Heart left ventricle (tissue), 16 donors: ENCODE data around the gene MEGF9. TPM values are rescaled to one million over a fixed set of nuclear protein-coding genes. Genes with fewer than 3 reads are reported as not detected.

Experiments
- ATAC-seq, 4 donors: fragments of 200-7000 bp; cut with Tn5 transposase; one replicate each; pipeline ENCODE4 v1.9.1; 2020 to 2022; ENCODE audit warnings: moderate library complexity in 4 of 4, mild to moderate bottlenecking in 3 of 4, moderate number of reproducible peaks in 1 of 4
- DNase-seq, 5 donors: peaks; one replicate each; pipeline ENCODE4 v3.0.0-alpha.2; 2020
- H3K27ac ChIP-seq, 12 donors: fragments of 200-600 bp; sonication (generic) in 4 of 12; one replicate each; pipeline versions ENCODE4 v1.5.0 to v1.8.0; 2016 to 2022; ENCODE audit warnings: mild to moderate bottlenecking in 2 of 12
- H3K27me3 ChIP-seq, 9 donors: fragments of 200-600 bp; sonication (generic) in 2 of 9; one replicate each; pipeline versions ENCODE4 v1.5.1 to v1.8.0; 2016 to 2022; ENCODE audit warnings: mild to moderate bottlenecking in 3 of 9
- H3K36me3 ChIP-seq, 9 donors: fragments of 200-600 bp; sonication (generic) in 2 of 9; one replicate each; pipeline versions ENCODE4 v1.5.0 to v1.8.0; 2018 to 2022; ENCODE audit warnings: mild to moderate bottlenecking in 2 of 9
- H3K4me1 ChIP-seq, 12 donors: fragments of 200-600 bp; sonication (generic) in 4 of 12; one replicate each; pipeline versions ENCODE4 v1.5.0 to v1.8.0; 2016 to 2022; ENCODE audit warnings: mild to moderate bottlenecking in 3 of 12
- H3K4me3 ChIP-seq, 12 donors: fragments of 200-600 bp; sonication (generic) in 4 of 12; one replicate each; pipeline versions ENCODE4 v1.5.0 to v1.8.0; 2017 to 2022; ENCODE audit warnings: mild to moderate bottlenecking in 9 of 12, moderate library complexity in 4 of 12
- H3K9me3 ChIP-seq, 12 donors: fragments of 200-600 bp; sonication (generic) in 4 of 12; one replicate each; pipeline versions ENCODE4 v1.5.0 to v1.8.0; 2016 to 2022; ENCODE audit warnings: mild to moderate bottlenecking in 1 of 12
- CTCF ChIP-seq, 12 donors: fragments of 200-600 bp; sonication (generic) in 4 of 12; IDR thresholded peaks; one replicate each; pipeline versions ENCODE4 v1.5.0 to v1.8.0; 2018 to 2022; ENCODE audit warnings: antibody characterized with exemption in 12 of 12, mild to moderate bottlenecking in 5 of 12
- POLR2A ChIP-seq, 2 donors: fragments of 450-650 bp; IDR thresholded peaks; one replicate each; pipeline ENCODE4 v1.6.1; 2017; ENCODE audit warnings: antibody characterized with exemption in 2 of 2, mild to moderate bottlenecking in 2 of 2, moderate library complexity in 2 of 2
- WGBS, 4 donors: extraction: QIAGEN DNeasy Blood & Tissue Kit in 2 of 4; methylation state at CpG; one replicate each; pipeline versions ENCODE4 v1.1.5 to v1.1.7; 2013 to 2018; 5-methylcytosine and 5-hydroxymethylcytosine counted together
- intact Hi-C, 10 donors: fragments of 100-400 bp; cut with DNase I; formaldehyde crosslinking; loops; one replicate each; pipeline versions ENCODE4 v1.11.1 to v1.14.2; 2022
- polyA plus RNA-seq, 2 donors: library from polyadenylated mRNA; stranded (reverse); fragments of 200-250 nt; gene quantifications; one replicate each; pipeline ENCODE4 v1.2.3, GENCODE V29; 2013
- total RNA-seq, 9 donors: library from RNA; depleted of rRNA in 2 of 9; stranded (reverse); fragments of >200 nt in 2 of 9; fragmentation: NEBNext Ultra II Directional in 3 of 9; extraction: Animal tissue kit (Norgen Biotek cat#: 25700) in 3 of 9; gene quantifications; one replicate each; pipeline versions ENCODE4 v1.1.0 to v1.2.4, GENCODE V29; 2016 to 2023
- donor health status: ischemic (EF 13 %, LVEDD 7.1; RV severe dilation, severe dysfunction).
- donor health status: healthy with polysubstance abuse.
- donor health status: DM: no; HTN: yes; CAD: no.
- donor health status: DM: no; HTN: no; CAD: no.
- donor health status: ischemic (EF 25% LVEDD 6.9; RV normal size, moderate dysfunction).
- donor health status: ischemic (EF 25% LVEDD 5.7; RV mildly dilated, moderate dysfunction).
- donor health status: healthy.
- donor health status: DM: yes; HTN: yes; CAD: no.
- donor health status: ischemic (EF 35%, LVEDD 5.7; RV mildly dilated, moderate dysfunction).
- donor health status: nonischemic (EF 11% LVEDD 7.7; RV severe dilation, severe dysfunction).
- donor health status: DM: yes; HTN: yes; CAD: no.
- donor health status: PGD.
- donor health status: ischemic (EF 29% LVEDD 5.4; RV normal size, mild dysfunction).
- donor health status: nonischemic (EF 23%, LVEDD 6.1; RV moderate dilation, normal function).

The MEGF9 gene
- total and polyA plus RNA-seq, 11 donors: 2.2 to 46.0 (median 12.8) TPM

GRCh38 chr9:120705174-120705573 is 9.1 kb downstream of the MEGF9 start:
- Histone ChIP-seq H3K4me1 (peaks cover 0 to 45% (median 0%) of the 10 kb centered on the region in 12 donors), H3K4me3 (no peak overlapping the region), H3K36me3 (no peaks in the 10 kb centered on the region), H3K27me3 (no peaks in the 10 kb centered on the region), H3K27ac (no peak overlapping the region), H3K9me3 (no peaks in the 10 kb centered on the region)
- TF ChIP-seq CTCF (IDR thresholded peaks at IDR 0.05) (no peak), POLR2A (IDR thresholded peaks at IDR 0.05) (no peak)
- no peak for ATAC-seq
- 56 to 72% (median 69%) methylated on average over 3 of the region's 3 CpGs for whole genome bisulfite sequencing, 4 donors
- intact Hi-C loops: no loop called here
- no peak for DNase-seq

GRCh38 chr9:120702075-120702474 is 12.2 kb downstream of the MEGF9 start:
- intact Hi-C loops: no loop called here

GRCh38 chr9:120701248-120701647 is 13.0 kb downstream of the MEGF9 start:
- no peaks in the 10 kb centered on the region for H3K27me3 ChIP-seq
- peaks cover 0 to 37% (median 0%) of the 10 kb centered on the region in 12 donors for H3K4me1 ChIP-seq
- H3K36me3 ChIP-seq: no peaks in the 10 kb centered on the region
- no peak for DNase-seq
- TF ChIP-seq CTCF (IDR thresholded peaks at IDR 0.05) (no peak), POLR2A (IDR thresholded peaks at IDR 0.05) (no peak)
- ATAC-seq: no peak
- WGBS, 4 donors: 75 to 94% (median 90%) methylated on average over 1 of the region's 1 CpG
- no peak overlapping the region for H3K4me3 ChIP-seq
- no peaks in the 10 kb centered on the region for H3K9me3 ChIP-seq
- no peak overlapping the region for H3K27ac ChIP-seq
- intact Hi-C loops: no loop called here

More at GRCh38 chr9:120702075-120702474, 12.2 kb downstream of the MEGF9 start:
- Histone ChIP-seq H3K27ac (no peak overlapping the region), H3K4me3 (no peak overlapping the region), H3K27me3 (no peaks in the 10 kb centered on the region), H3K4me1 (peaks cover 0 to 41% (median 0%) of the 10 kb centered on the region in 12 donors), H3K9me3 (no peaks in the 10 kb centered on the region), H3K36me3 (no peaks in the 10 kb centered on the region)
- no peak for TF ChIP-seq CTCF (IDR thresholded peaks at IDR 0.05)
- no peak for TF ChIP-seq POLR2A (IDR thresholded peaks at IDR 0.05)
- 95 to 99% (median 96%) methylated on average over 1 of the region's 1 CpG for WGBS, 4 donors
- DNase-seq (no peak), ATAC-seq (no peak)

- TF ChIP-seq POLR2A (IDR thresholded peaks at IDR 0.05): no peak
- no peak for TF ChIP-seq CTCF (IDR thresholded peaks at IDR 0.05)
- ATAC-seq: no peak
- Histone ChIP-seq H3K4me3 (no peak overlapping the region), H3K27me3 (no peaks in the 10 kb centered on the region), H3K27ac (no peak overlapping the region), H3K4me1 (peaks cover 0 to 40% (median 0%) of the 10 kb centered on the region in 12 donors), H3K9me3 (no peaks in the 10 kb centered on the region), H3K36me3 (no peaks in the 10 kb centered on the region)
- no peak for DNase-seq
- intact Hi-C loops: no loop called here
- 62 to 81% (median 66%) methylated on average over 2 of the region's 2 CpGs for WGBS, 4 donors
Measured at GRCh38 chr9:120698766-120699165, 15.5 kb downstream of the MEGF9 start.
